ENCODE results near the gene SF3A1. TPM values are rescaled to one million over a fixed set of nuclear protein-coding genes. Genes with fewer than 3 reads are reported as not detected.

The SF3A1 gene
- total and polyA plus RNA-seq, 9 of the 15 experiments (the other 6 are each of a cell fraction or from before 2014, with no cell fraction given): 6.7 to 228 (median 13.0) TPM

DNA sequence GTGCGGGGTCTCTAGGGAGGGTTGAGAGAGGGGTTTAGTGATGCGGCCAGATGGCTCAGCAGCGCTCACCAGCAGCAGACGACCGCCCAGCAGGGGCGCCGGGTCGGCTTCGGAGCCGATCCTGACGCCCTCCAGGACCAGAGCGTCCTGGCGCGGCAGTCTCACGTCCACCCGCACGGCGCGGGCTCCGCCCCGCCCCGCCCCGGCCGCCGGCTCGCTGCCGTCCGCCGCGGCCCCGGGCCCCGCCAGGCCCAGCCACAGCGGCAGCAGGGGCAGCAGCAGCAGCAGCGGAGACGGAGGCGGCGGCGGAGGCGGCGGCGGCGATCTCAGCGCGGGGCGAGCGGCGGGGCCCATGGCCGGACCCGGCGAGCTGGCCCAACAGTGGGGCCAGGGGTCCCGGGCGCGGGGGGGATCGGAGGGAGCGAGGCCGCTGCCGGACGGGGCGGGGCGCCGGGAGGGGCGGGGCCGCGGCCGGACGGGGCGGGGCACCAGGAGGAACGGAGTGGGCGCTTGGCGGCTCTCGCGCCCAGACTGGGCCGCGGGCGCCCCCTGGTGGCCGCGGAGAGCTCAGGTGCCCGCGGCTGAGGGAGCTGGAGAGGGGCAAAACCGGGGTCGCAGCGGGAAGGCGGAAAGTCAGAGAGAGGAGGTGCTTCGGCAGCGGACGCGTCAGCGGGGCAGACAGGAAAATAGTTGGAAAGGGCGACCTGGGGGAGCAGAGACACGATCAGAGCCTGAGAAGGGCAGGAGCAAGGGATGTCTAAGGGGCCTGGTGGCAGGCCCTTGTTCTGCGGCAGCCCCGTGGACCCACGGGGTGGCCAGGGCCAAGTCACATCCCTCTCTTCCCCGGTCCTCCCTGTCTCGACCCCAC, 30.5 kb upstream of the SF3A1 start, which contains the start of gene RNF215 (continued):
- TF ChIP-seq, protein P1, sequence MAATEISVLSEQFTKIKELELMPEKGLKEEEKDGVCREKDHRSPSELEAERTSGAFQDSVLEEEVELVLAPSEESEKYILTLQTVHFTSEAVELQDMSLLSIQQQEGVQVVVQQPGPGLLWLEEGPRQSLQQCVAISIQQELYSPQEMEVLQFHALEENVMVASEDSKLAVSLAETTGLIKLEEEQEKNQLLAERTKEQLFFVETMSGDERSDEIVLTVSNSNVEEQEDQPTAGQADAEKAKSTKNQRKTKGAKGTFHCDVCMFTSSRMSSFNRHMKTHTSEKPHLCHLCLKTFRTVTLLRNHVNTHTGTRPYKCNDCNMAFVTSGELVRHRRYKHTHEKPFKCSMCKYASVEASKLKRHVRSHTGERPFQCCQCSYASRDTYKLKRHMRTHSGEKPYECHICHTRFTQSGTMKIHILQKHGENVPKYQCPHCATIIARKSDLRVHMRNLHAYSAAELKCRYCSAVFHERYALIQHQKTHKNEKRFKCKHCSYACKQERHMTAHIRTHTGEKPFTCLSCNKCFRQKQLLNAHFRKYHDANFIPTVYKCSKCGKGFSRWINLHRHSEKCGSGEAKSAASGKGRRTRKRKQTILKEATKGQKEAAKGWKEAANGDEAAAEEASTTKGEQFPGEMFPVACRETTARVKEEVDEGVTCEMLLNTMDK (IDR thresholded peaks at IDR 0.05; ENCODE audit: borderline replicate concordance, insufficient read depth, low read depth, low read length, poor library complexity, severe bottlenecking): peak; percentile 60
- TF ChIP-seq POLR2AphosphoS2 (IDR thresholded peaks at IDR 0.05; ENCODE audit: low read length): no peak
- TF ChIP-seq, protein P2, sequence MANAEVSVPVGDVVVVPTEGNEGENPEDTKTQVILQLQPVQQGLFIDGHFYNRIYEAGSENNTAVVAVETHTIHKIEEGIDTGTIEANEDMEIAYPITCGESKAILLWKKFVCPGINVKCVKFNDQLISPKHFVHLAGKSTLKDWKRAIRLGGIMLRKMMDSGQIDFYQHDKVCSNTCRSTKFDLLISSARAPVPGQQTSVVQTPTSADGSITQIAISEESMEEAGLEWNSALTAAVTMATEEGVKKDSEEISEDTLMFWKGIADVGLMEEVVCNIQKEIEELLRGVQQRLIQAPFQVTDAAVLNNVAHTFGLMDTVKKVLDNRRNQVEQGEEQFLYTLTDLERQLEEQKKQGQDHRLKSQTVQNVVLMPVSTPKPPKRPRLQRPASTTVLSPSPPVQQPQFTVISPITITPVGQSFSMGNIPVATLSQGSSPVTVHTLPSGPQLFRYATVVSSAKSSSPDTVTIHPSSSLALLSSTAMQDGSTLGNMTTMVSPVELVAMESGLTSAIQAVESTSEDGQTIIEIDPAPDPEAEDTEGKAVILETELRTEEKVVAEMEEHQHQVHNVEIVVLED (CRISPR knock-in tag; IDR thresholded peaks at IDR 0.05): peak; percentile 27; the same call in 1 of the 2 replicates
- TF ChIP-seq POLR2G (IDR thresholded peaks at IDR 0.05; ENCODE audit: low read depth, low read length): peak; percentile 57; the same call in 1 of the 2 replicates
- TF ChIP-seq REST (IDR thresholded peaks at IDR 0.05; ENCODE audit: borderline replicate concordance): peak; percentile 64; the same call in 1 of the 2 replicates
- TF ChIP-seq REST (CRISPR knock-in tag; IDR thresholded peaks at IDR 0.05; ENCODE audit: low read depth): no peak
- TF ChIP-seq PHF8 (IDR thresholded peaks at IDR 0.05; ENCODE audit: borderline replicate concordance, low read length): peak; percentile 44; the same call in 1 of the 2 replicates
- TF ChIP-seq STAG1 (CRISPR knock-in tag; IDR thresholded peaks at IDR 0.05; ENCODE audit: borderline replicate concordance): peak; percentile 43; the same call in 1 of the 2 replicates
- no peak for TF ChIP-seq RNF2 (IDR thresholded peaks at IDR 0.05)
- TF ChIP-seq MAZ (CRISPR knock-in tag; conservative IDR thresholded peaks at IDR 0.05 in 1 of 2, IDR thresholded peaks at IDR 0.05 in 1 of 2): peak; percentile 47 to 55; a peak in 1 of 4 replicates
- no peak for TF ChIP-seq THRAP3 (IDR thresholded peaks at IDR 0.05; ENCODE audit: borderline replicate concordance)
- 0 out of 2 replicates have a peak, but pooled peaks have one; percentile 22 for TF ChIP-seq CREM (IDR thresholded peaks at IDR 0.05; ENCODE audit: low read depth)

Data from K562 (cell line).